SK-N-SH (cell line): Measurements from ENCODE around the gene PRKG1. TPM values are rescaled to one million over a fixed set of nuclear protein-coding genes. Genes with fewer than 3 reads are reported as not detected.

ENCODE experiments used
- CTCF ChIA-PET: fragments of 300-600, 350-600 bp; formaldehyde crosslinking; extraction: SDS; loops from one replicate; lab custom pipeline; 2021; lab: Yijun Ruan, JAX
- POLR2A ChIA-PET: fragments of 350-600 bp; sonication (Branson Sonifier 250); formaldehyde crosslinking; extraction: SDS; loops from one replicate; lab custom pipeline; 2020; ENCODE audit warnings: antibody characterized with exemption, inconsistent platforms; lab: Yijun Ruan, JAX
- DNase-seq: peaks from one replicate; pipeline ENCODE4 v3.0.0; 2012
- H2AFZ ChIP-seq: fragments of 200-600 bp; sonication (generic); 2 replicates; pipeline ENCODE4 v1.8.1; 2016; ENCODE audit warnings: antibody characterized with exemption, mild to moderate bottlenecking, low read depth
- H3F3A ChIP-seq: fragments of 200-600 bp; sonication (generic); replicated peaks from 2 replicates; pipeline ENCODE3; 2016; ENCODE audit warnings: antibody characterized with exemption, mild to moderate bottlenecking; ENCODE audit not compliant: insufficient read depth
- H3K27ac ChIP-seq, 2 experiments: fragments of 200-500 bp in 1 of 2; fragments of 200-600 bp in 1 of 2; sonication (Bioruptor generic) in 1 of 2; sonication (generic), shearing (Covaris generic) in 1 of 2; 2 replicates each; pipeline versions ENCODE4 v1.5.1 to v1.6.1; 2014 to 2016; ENCODE audit warnings: low read depth in 2 of 2, inconsistent platforms in 1 of 2, low read length in 1 of 2, mild to moderate bottlenecking in 1 of 2, mixed read lengths in 1 of 2
- H3K27me3 ChIP-seq: fragments of 200-600 bp; sonication (generic), shearing (Covaris generic); 2 replicates; pipeline ENCODE4 v1.6.1; 2016; ENCODE audit warnings: mixed run types; ENCODE audit not compliant: insufficient read depth
- H3K36me3 ChIP-seq, 2 experiments: fragments of 200-500 bp in 1 of 2; fragments of 200-600 bp in 1 of 2; sonication (Bioruptor generic) in 1 of 2; sonication (generic) in 1 of 2; replicated peaks in 1 of 2; 2 replicates each; pipeline versions ENCODE3 to v1.5.1; 2014 to 2016; ENCODE audit warnings: low read length in 1 of 2, mild to moderate bottlenecking in 1 of 2; ENCODE audit not compliant: insufficient read depth in 2 of 2, control insufficient read depth in 1 of 2
- H3K4me1 ChIP-seq, 2 experiments: fragments of 200-500 bp in 1 of 2; fragments of 200-600 bp in 1 of 2; sonication (Bioruptor generic) in 1 of 2; sonication (generic), shearing (Covaris generic) in 1 of 2; 2 replicates each; pipeline versions ENCODE4 v1.5.1 to v1.6.1; 2014 to 2016; ENCODE audit warnings: low read depth in 1 of 2, low read length in 1 of 2, mixed run types in 1 of 2; ENCODE audit not compliant: insufficient read depth in 2 of 2, control insufficient read depth in 1 of 2
- H3K4me2 ChIP-seq: fragments of 200-600 bp; sonication (generic), shearing (Covaris generic); 2 replicates; pipeline ENCODE4 v1.6.1; 2017; ENCODE audit warnings: mixed run types
- H3K4me3 ChIP-seq, 2 experiments: fragments of 200-500 bp in 1 of 2; fragments of 200-600 bp in 1 of 2; sonication (Bioruptor generic) in 1 of 2; sonication (generic), shearing (Covaris generic) in 1 of 2; 2 replicates each; pipeline versions ENCODE4 v1.5.1 to v1.8.1; 2014 to 2016; ENCODE audit warnings: low read depth in 2 of 2, inconsistent platforms in 1 of 2, low read length in 1 of 2, mild to moderate bottlenecking in 1 of 2, mixed read lengths in 1 of 2, moderate library complexity in 1 of 2
- H3K79me2 ChIP-seq: fragments of 200-600 bp; sonication (generic); 2 replicates; pipeline ENCODE4 v1.8.1; 2017; ENCODE audit warnings: mild to moderate bottlenecking; ENCODE audit not compliant: insufficient read depth
- H3K9ac ChIP-seq: fragments of 200-600 bp; sonication (generic); 2 replicates; pipeline ENCODE4 v1.6.1; 2017; ENCODE audit warnings: mixed run types
- H3K9me2 ChIP-seq: fragments of 200-600 bp; sonication (generic); 2 replicates; pipeline ENCODE4 v1.6.1; 2017; ENCODE audit warnings: mixed run types
- H3K9me3 ChIP-seq: fragments of 200-600 bp; sonication (generic); 2 replicates; pipeline ENCODE4 v1.6.1; 2017; ENCODE audit warnings: mixed run types, mild to moderate bottlenecking, moderate library complexity
- H4K20me1 ChIP-seq: fragments of 200-600 bp; sonication (generic); 2 replicates; pipeline ENCODE4 v1.6.1; 2017; ENCODE audit warnings: mild to moderate bottlenecking, mixed run types; ENCODE audit not compliant: insufficient read depth
- ELF1 ChIP-seq: IDR thresholded peaks from 2 replicates; pipeline ENCODE4 v1.4.0; 2012
- EP300 ChIP-seq, 2 experiments: IDR thresholded peaks; 2 replicates each; pipeline versions ENCODE4 v1.4.0 to v1.6.1; 2012; ENCODE audit warnings: borderline replicate concordance in 1 of 2, low read depth in 1 of 2, low read length in 1 of 2
- FOSL2 ChIP-seq: IDR thresholded peaks from 2 replicates; pipeline ENCODE4 v1.4.0; 2012; ENCODE audit warnings: low read depth, mild to moderate bottlenecking, moderate library complexity, borderline replicate concordance
- FOXM1 ChIP-seq: IDR thresholded peaks from 2 replicates; pipeline ENCODE4 v1.4.0; 2012; ENCODE audit warnings: low read depth, mild to moderate bottlenecking
- GATA2 ChIP-seq: sonication (generic); formaldehyde crosslinking; IDR thresholded peaks from 2 replicates; pipeline ENCODE4 v1.5.0; 2020; ENCODE audit warnings: mild to moderate bottlenecking, missing genetic modification reagents
- MEF2A ChIP-seq: IDR thresholded peaks from 2 replicates; pipeline ENCODE4 v1.4.0; 2012; ENCODE audit warnings: low read depth, borderline replicate concordance
- NFIC ChIP-seq: IDR thresholded peaks from 2 replicates; pipeline ENCODE4 v1.4.0; 2012; ENCODE audit warnings: borderline replicate concordance
- POLR2AphosphoS5 ChIP-seq: IDR thresholded peaks from 2 replicates; pipeline ENCODE4 v1.6.1; 2012; ENCODE audit warnings: low read depth, low read length
- RCOR1 ChIP-seq: fragments of 150-350 bp; IDR thresholded peaks from 2 replicates; pipeline ENCODE4 v1.6.1; 2017; ENCODE audit warnings: antibody characterized with exemption, low read length
- RXRA ChIP-seq: IDR thresholded peaks from 2 replicates; pipeline ENCODE4 v1.4.0; 2012; ENCODE audit warnings: low read depth, mild to moderate bottlenecking, borderline replicate concordance
- SIN3A ChIP-seq: IDR thresholded peaks from 2 replicates; pipeline ENCODE4 v1.6.1; 2012; ENCODE audit warnings: low read depth, mild to moderate bottlenecking, low read length, moderate library complexity, borderline replicate concordance
- SMC3 ChIP-seq: IDR thresholded peaks from 2 replicates; pipeline ENCODE4 v1.6.1; 2012; ENCODE audit warnings: low read depth, low read length, improper control_type of control experiment
- TAF1 ChIP-seq: IDR thresholded peaks from 2 replicates; pipeline ENCODE4 v1.6.1; 2012; ENCODE audit warnings: low read depth, mild to moderate bottlenecking, low read length, moderate library complexity, borderline replicate concordance
- TCF12 ChIP-seq: IDR thresholded peaks from 2 replicates; pipeline ENCODE4 v1.4.0; 2012
- USF1 ChIP-seq: IDR thresholded peaks from 2 replicates; pipeline ENCODE4 v1.4.0; 2012; ENCODE audit warnings: low read depth, borderline replicate concordance
- ZBTB33 ChIP-seq: IDR thresholded peaks from 2 replicates; pipeline ENCODE4 v1.4.0; 2012; ENCODE audit warnings: low read depth, borderline replicate concordance
- WGBS: methylation state at CpG from one replicate; pipeline ENCODE4 v1.1.6; 2017; ENCODE audit warnings: low lambda C conversion rate; 5-methylcytosine and 5-hydroxymethylcytosine counted together
- polyA plus RNA-seq, 3 experiments: library from polyadenylated mRNA; depleted of rRNA; stranded (reverse); fragments of >200 nt; gene quantifications; 2 replicates each; pipeline ENCODE4 v1.2.3, GENCODE V29; 2012
- TF ChIP-seq, protein P1 (sequence below): IDR thresholded peaks from 2 replicates; pipeline ENCODE4 v1.4.0; 2012; ENCODE audit warnings: low read depth
- TF ChIP-seq, protein P2 (sequence below): IDR thresholded peaks from 2 replicates; pipeline ENCODE4; 2012
- TF ChIP-seq, protein P3 (sequence below): fragments of 200-600 bp; sonication (generic); IDR thresholded peaks from 2 replicates; pipeline ENCODE4 v1.6.1; 2017; ENCODE audit warnings: antibody characterized with exemption, mild to moderate bottlenecking, moderate library complexity

The PRKG1 gene
- polyA plus RNA-seq, 1 of the 3 experiments (the other 2 are of a cell fraction) = 4.1 TPM

DNA sequence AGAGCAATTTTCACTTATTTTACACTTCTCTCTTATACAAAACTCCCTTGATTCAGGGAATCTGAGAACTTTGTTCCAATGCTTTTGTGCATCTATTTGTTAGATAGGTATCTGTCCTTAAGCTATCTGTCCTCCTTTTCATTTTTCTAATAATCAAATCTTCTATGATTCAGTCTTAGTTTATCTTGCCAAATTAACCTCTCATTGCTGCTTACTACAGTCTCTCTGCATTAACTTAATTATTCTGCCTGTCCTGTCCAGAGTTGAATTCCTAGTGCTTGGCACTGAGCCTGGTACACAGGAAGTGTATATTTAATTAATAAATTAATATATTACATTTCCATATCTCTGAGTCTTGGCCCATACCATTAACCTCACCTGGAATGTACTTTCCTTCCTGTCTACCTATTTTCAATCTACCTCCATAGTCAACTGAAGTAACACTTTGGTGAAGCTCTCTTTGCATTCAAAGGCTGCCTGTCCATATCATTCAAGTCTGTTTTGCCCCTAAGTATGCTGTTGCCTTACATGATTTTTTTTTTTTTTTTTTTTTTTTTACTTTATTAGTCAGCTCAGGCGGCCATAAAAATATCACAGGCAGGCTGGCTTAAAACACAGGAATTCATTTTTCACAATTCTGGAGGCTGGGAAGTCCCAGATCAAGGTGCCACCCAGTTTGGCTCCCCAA is 691.1 kb downstream of the PRKG1 start:
- WGBS = 66% methylated on average over 1 of the region's 1 CpG
- DNase-seq = peak; percentile 3
- Histone ChIP-seq H4K20me1 (no peaks in the 10 kb centered on the region), H3K4me3 (no peak overlapping the region), H2AFZ (no peak overlapping the region), H3K36me3 (no peaks in the 10 kb centered on the region), H3K79me2 (no peaks in the 10 kb centered on the region), H3K27ac (peak overlapping the region in 1 of 2 experiments; percentile 58; a peak in 2 of 4 replicates), H3K9me3 (no peaks in the 10 kb centered on the region), H3K9ac (no peak overlapping the region), H3K27me3 (no peaks in the 10 kb centered on the region), H3K4me1 (peaks cover 0 to 2% of the 10 kb centered on the region in 2 experiments; a peak in 2 of 4 replicates), H3K4me2 (no peak overlapping the region), H3F3A (no peaks in the 10 kb centered on the region), H3K9me2 (no peaks in the 10 kb centered on the region)
- ChIA-PET POLR2A (no interaction called here), CTCF (interaction anchor here (1.9 kb wide), 1 partner anchor 12 kb away, joined by 5 read pairs; no protein-coding TSS in a partner anchor)
- TF ChIP-seq, protein P1, sequence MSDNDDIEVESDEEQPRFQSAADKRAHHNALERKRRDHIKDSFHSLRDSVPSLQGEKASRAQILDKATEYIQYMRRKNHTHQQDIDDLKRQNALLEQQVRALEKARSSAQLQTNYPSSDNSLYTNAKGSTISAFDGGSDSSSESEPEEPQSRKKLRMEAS = no peak
- TF ChIP-seq FOSL2 = no peak
- no peak for TF ChIP-seq USF1
- TF ChIP-seq EP300 (IDR thresholded peaks at IDR 0.05; ENCODE audit: borderline replicate concordance in 1 of 2, low read depth in 1 of 2, low read length in 1 of 2) = peak in 1 of 2 experiments; percentile 56; a peak in 2 of 4 replicates
- peak; percentile 21; the same call in 1 of the 2 replicates for TF ChIP-seq POLR2AphosphoS5

DNA sequence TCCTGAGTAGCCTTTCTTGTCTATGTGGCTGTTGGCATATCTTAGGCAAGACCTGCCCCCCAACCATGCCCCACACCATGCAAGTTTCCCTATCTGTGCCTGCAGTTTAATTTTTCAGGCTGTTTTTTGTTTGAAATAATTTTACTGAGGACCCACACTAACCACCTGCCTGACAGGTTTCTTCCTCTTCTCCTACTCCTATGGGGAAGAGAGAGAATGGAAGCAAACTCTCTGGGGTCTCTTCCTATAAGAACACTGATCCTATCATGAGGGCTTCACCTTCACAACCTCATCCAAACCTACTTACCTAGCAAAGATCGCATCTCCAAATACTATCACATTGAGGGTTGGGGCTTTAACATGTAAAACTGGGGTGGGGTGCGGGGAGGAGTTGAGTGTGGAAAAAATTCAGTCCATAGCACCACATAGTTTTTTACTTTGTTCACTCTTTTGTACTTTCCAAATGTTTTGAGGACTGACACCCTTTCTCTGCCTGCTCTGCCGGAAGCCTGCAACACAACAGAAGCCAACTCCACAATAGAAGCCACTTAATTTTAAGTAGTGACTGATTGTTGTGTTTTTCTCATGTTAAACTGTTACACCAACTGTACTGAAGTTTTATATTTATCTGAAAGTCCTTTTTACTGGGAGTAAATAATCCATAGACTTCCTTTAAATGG is 692.3 kb downstream of the PRKG1 start:
- no peaks in the 10 kb centered on the region for H4K20me1 ChIP-seq
- CTCF ChIA-PET = interaction anchor here (1.9 kb wide), 1 partner anchor 11 kb away, joined by 5 read pairs; no protein-coding TSS in a partner anchor

More for the DNA sequence above, 692.3 kb downstream of the PRKG1 start:
- no peak for DNase-seq
- Histone ChIP-seq H3K79me2 (no peaks in the 10 kb centered on the region), H3K36me3 (no peaks in the 10 kb centered on the region), H3K27me3 (no peaks in the 10 kb centered on the region), H3K4me3 (no peak overlapping the region), H3K9me2 (no peaks in the 10 kb centered on the region), H3K4me1 (peaks cover 0 to 2% of the 10 kb centered on the region in 2 experiments; a peak in 2 of 4 replicates), H3K4me2 (no peak overlapping the region), H2AFZ (no peak overlapping the region), H3F3A (no peaks in the 10 kb centered on the region), H3K9me3 (no peaks in the 10 kb centered on the region), H3K27ac (no peak overlapping the region), H3K9ac (no peak overlapping the region)
- POLR2A ChIA-PET = no interaction called here
- TF ChIP-seq SIN3A = no peak
- TF ChIP-seq ZBTB33 = no peak
- TF ChIP-seq SMC3 = no peak
- TF ChIP-seq, protein P2, sequence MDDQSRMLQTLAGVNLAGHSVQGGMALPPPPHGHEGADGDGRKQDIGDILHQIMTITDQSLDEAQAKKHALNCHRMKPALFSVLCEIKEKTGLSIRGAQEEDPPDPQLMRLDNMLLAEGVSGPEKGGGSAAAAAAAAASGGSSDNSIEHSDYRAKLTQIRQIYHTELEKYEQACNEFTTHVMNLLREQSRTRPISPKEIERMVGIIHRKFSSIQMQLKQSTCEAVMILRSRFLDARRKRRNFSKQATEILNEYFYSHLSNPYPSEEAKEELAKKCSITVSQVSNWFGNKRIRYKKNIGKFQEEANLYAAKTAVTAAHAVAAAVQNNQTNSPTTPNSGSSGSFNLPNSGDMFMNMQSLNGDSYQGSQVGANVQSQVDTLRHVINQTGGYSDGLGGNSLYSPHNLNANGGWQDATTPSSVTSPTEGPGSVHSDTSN = no peak
- no peak for TF ChIP-seq TCF12
- no peak for TF ChIP-seq RXRA
- TF ChIP-seq MEF2A = no peak
- TF ChIP-seq, protein P1 = no peak
- no peak for TF ChIP-seq NFIC
- TF ChIP-seq, protein P3, sequence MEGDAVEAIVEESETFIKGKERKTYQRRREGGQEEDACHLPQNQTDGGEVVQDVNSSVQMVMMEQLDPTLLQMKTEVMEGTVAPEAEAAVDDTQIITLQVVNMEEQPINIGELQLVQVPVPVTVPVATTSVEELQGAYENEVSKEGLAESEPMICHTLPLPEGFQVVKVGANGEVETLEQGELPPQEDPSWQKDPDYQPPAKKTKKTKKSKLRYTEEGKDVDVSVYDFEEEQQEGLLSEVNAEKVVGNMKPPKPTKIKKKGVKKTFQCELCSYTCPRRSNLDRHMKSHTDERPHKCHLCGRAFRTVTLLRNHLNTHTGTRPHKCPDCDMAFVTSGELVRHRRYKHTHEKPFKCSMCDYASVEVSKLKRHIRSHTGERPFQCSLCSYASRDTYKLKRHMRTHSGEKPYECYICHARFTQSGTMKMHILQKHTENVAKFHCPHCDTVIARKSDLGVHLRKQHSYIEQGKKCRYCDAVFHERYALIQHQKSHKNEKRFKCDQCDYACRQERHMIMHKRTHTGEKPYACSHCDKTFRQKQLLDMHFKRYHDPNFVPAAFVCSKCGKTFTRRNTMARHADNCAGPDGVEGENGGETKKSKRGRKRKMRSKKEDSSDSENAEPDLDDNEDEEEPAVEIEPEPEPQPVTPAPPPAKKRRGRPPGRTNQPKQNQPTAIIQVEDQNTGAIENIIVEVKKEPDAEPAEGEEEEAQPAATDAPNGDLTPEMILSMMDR = no peak
- no peak for TF ChIP-seq GATA2 (CRISPR knock-in tag)
- TF ChIP-seq EP300 (IDR thresholded peaks at IDR 0.05; ENCODE audit: borderline replicate concordance in 1 of 2, low read depth in 1 of 2, low read length in 1 of 2) = no peak
- no peak for TF ChIP-seq TAF1
- no peak for TF ChIP-seq FOXM1
- no peak for TF ChIP-seq RCOR1
- TF ChIP-seq POLR2AphosphoS5 = no peak
- no peak for TF ChIP-seq ELF1
- 93% methylated on average over 3 of the region's 3 CpGs for WGBS
